B cell (primary cell): Measurements from ENCODE around the gene PRKN.

ENCODE experiments used
- CTCF ChIP-seq: fragments of 200-600 bp; IDR thresholded peaks from one replicate; pipeline ENCODE4 v1.8.0; 2022; ENCODE audit warnings: antibody characterized with exemption, mild to moderate bottlenecking
- EZH2 ChIP-seq: IDR thresholded peaks from 2 replicates; pipeline ENCODE4 v1.6.1; 2012; ENCODE audit warnings: borderline replicate concordance, low read depth, mild to moderate bottlenecking, moderate library complexity, low read length; ENCODE audit not compliant: insufficient read depth, poor library complexity, severe bottlenecking

- TF ChIP-seq CTCF (no peak), EZH2 (no peak)
Measured at GRCh38 chr6:162602759-162603158, 124.8 kb downstream of the PRKN start.
